Astrocyte (in vitro differentiated cells and primary cell): ENCODE measurements around the gene TNIK. TPM values are rescaled to one million over a fixed set of nuclear protein-coding genes. Genes with fewer than 3 reads are reported as not detected.
A peak's percentile ranks its signal among the peaks of the same experiment; 100 is the strongest.

Experiments used
- DNase-seq: peaks from one replicate; pipeline ENCODE4 v3.0.0-alpha.2; 2010; ENCODE audit warnings: low read depth
- FAIRE-seq: peaks from 2 replicates; lab custom pipeline; 2011; peaks lifted over from hg19 to GRCh38; lab: Jason Lieb, UNC
- H2AFZ ChIP-seq: 2 replicates; pipeline ENCODE4 v1.6.0; 2012; ENCODE audit warnings: low read depth, low read length, inconsistent platforms
- H3K27ac ChIP-seq: 2 replicates; pipeline ENCODE4 v1.5.1; 2011; ENCODE audit warnings: low read depth, low read length, inconsistent platforms
- H3K27me3 ChIP-seq: 2 replicates; pipeline ENCODE4 v1.6.0; 2011; ENCODE audit warnings: low read length, inconsistent platforms; ENCODE audit not compliant: insufficient read depth
- H3K36me3 ChIP-seq: 2 replicates; pipeline ENCODE4 v1.5.1; 2011; ENCODE audit warnings: low read length, inconsistent platforms; ENCODE audit not compliant: insufficient read depth
- H3K4me1 ChIP-seq: 2 replicates; pipeline ENCODE4 v1.5.1; 2011; ENCODE audit warnings: low read length, inconsistent platforms; ENCODE audit not compliant: insufficient read depth
- H3K4me2 ChIP-seq: 2 replicates; pipeline ENCODE4 v1.6.0; 2012; ENCODE audit warnings: low read length, inconsistent platforms
- H3K4me3 ChIP-seq: 2 replicates; pipeline ENCODE4 v1.5.1; 2011; ENCODE audit warnings: low read depth, mild to moderate bottlenecking, low read length, inconsistent platforms; ENCODE audit not compliant: insufficient read depth
- H3K79me2 ChIP-seq: 2 replicates; pipeline ENCODE4 v1.6.0; 2012; ENCODE audit warnings: mild to moderate bottlenecking, low read length, inconsistent platforms; ENCODE audit not compliant: insufficient read depth
- H3K9ac ChIP-seq: 2 replicates; pipeline ENCODE4 v1.6.0; 2012; ENCODE audit warnings: mild to moderate bottlenecking, low read length, inconsistent platforms
- H3K9me3 ChIP-seq: 2 replicates; pipeline ENCODE4 v1.5.1; 2012; ENCODE audit warnings: low read depth, mild to moderate bottlenecking, low read length, inconsistent platforms; ENCODE audit not compliant: insufficient read depth
- H4K20me1 ChIP-seq: 2 replicates; pipeline ENCODE4 v1.6.0; 2012; ENCODE audit warnings: low read length, inconsistent platforms; ENCODE audit not compliant: insufficient read depth
- H3K27ac Mint-ChIP-seq: one replicate; pipeline ENCODE4 v1.8.0; 2021; ENCODE audit warnings: mild to moderate bottlenecking, mixed read lengths; ENCODE audit not compliant: unreplicated experiment
- H3K27me3 Mint-ChIP-seq: one replicate; pipeline ENCODE4 v1.8.0; 2021; ENCODE audit warnings: low read depth, mixed read lengths; ENCODE audit not compliant: unreplicated experiment
- H3K36me3 Mint-ChIP-seq: one replicate; pipeline ENCODE4 v1.8.0; 2021; ENCODE audit warnings: low read depth, mixed read lengths; ENCODE audit not compliant: unreplicated experiment
- H3K4me1 Mint-ChIP-seq: one replicate; pipeline ENCODE4 v1.8.0; 2021; ENCODE audit warnings: low read depth, mixed read lengths; ENCODE audit not compliant: unreplicated experiment
- H3K4me3 Mint-ChIP-seq: one replicate; pipeline ENCODE4 v1.8.0; 2021; ENCODE audit warnings: mild to moderate bottlenecking, moderate library complexity, mixed read lengths; ENCODE audit not compliant: unreplicated experiment
- H3K9me3 Mint-ChIP-seq: one replicate; pipeline ENCODE4 v1.8.0; 2021; ENCODE audit warnings: mild to moderate bottlenecking, mixed read lengths; ENCODE audit not compliant: unreplicated experiment
- CTCF ChIP-seq: IDR thresholded peaks from 2 replicates; pipeline ENCODE4 v1.5.1; 2011; ENCODE audit warnings: low read depth, mild to moderate bottlenecking, inconsistent platforms, low read length, moderate library complexity; ENCODE audit not compliant: insufficient read depth
- EZH2 ChIP-seq: IDR thresholded peaks from 2 replicates; pipeline ENCODE4 v1.6.1; 2012; ENCODE audit warnings: mild to moderate bottlenecking, low read length, inconsistent platforms; ENCODE audit not compliant: insufficient read depth
- total RNA-seq: library from RNA; stranded (reverse); gene quantifications from 2 replicates; pipeline ENCODE4 v1.2.1, GENCODE V29; 2021

TNIK gene
- total RNA-seq, 1 donor from 2014 or later = 70.0 TPM

DNA sequence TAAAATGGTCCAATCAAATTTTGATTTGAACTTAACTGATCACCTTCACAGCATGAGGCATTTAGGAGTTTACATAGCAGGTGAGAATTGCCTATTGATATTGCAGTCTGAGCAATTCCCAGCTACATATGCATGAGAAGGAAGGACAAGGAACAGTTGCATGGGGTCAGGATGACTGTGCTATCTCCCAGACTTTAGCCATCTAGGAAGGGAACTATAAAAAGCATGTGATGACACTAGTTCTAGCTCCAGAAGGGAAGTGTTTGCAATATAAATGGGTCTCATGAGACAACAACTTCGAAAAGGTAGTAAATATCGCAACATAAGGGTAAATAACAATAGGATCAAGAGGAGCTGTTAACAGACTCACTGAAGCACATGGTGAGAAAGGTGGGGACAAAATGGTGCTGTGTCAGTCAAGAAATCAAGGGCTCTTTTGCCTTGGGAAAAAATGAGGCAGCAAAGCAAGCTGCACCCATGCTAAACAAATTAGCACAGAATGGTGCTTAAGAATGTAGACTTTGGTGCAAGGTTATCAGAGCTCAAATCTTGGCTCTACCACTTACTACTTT, 343.3 kb downstream of the TNIK start:
- Mint-ChIP-seq H3K4me3 (no peak overlapping the region), H3K36me3 (peaks cover 28% of the 10 kb centered on the region), H3K4me1 (peaks cover 22% of the 10 kb centered on the region), H3K27me3 (no peaks in the 10 kb centered on the region), H3K9me3 (no peaks in the 10 kb centered on the region), H3K27ac (no peak overlapping the region)
- Histone ChIP-seq H3K27ac (no peak overlapping the region), H2AFZ (no peak overlapping the region), H3K79me2 (no peaks in the 10 kb centered on the region), H3K4me1 (peaks cover 4% of the 10 kb centered on the region), H3K36me3 (no peaks in the 10 kb centered on the region), H3K4me2 (no peak overlapping the region), H3K27me3 (no peaks in the 10 kb centered on the region), H3K4me3 (no peak overlapping the region), H3K9me3 (no peaks in the 10 kb centered on the region), H3K9ac (no peak overlapping the region), H4K20me1 (no peaks in the 10 kb centered on the region)
- TF ChIP-seq EZH2 = no peak
- TF ChIP-seq CTCF = no peak
- no peak for FAIRE-seq
- DNase-seq = no peak

GRCh38 chr3:171116365-171116764, 343.8 kb downstream of the TNIK start:
- Mint-ChIP-seq H3K27ac (no peak overlapping the region), H3K9me3 (no peaks in the 10 kb centered on the region), H3K4me1 (peaks cover 20% of the 10 kb centered on the region), H3K27me3 (no peaks in the 10 kb centered on the region), H3K4me3 (no peak overlapping the region), H3K36me3 (peaks cover 28% of the 10 kb centered on the region)
- FAIRE-seq (no peak), DNase-seq (peak; percentile 43)
- H3K4me3 ChIP-seq = no peak overlapping the region
- H3K4me1 ChIP-seq = peaks cover 4% of the 10 kb centered on the region
- no peaks in the 10 kb centered on the region for H3K9me3 ChIP-seq
- no peaks in the 10 kb centered on the region for H3K36me3 ChIP-seq
- H3K4me2 ChIP-seq = no peak overlapping the region
- no peaks in the 10 kb centered on the region for H3K79me2 ChIP-seq
- H3K27me3 ChIP-seq = no peaks in the 10 kb centered on the region
- no peak overlapping the region for H3K9ac ChIP-seq
- no peak for TF ChIP-seq EZH2
- no peak for TF ChIP-seq CTCF
- no peak overlapping the region for H3K27ac ChIP-seq
- H2AFZ ChIP-seq = no peak overlapping the region
- H4K20me1 ChIP-seq = no peaks in the 10 kb centered on the region

DNA sequence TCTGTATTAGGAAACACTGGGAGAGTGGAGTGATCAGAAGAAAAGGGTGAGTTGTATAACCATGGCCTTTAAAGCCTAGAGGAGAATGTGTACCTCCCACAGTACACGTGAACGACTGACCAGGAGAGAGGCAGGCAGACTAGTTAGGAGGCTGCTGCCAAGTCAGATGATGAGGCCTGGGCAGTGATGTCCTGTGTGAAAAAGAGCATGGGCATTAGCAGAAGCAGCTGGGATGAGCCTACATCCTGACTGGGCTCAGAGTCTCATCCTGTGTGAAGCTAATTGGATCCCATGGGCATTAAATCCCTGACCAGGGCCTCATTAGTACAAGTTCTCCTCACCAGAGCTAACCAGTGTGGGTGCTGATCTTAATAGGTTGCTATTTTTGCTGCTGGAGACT, 344.5 kb downstream of the TNIK start:
- DNase-seq = no peak
- Histone ChIP-seq H3K4me2 (no peak overlapping the region), H3K4me3 (no peak overlapping the region), H3K4me1 (peaks cover 4% of the 10 kb centered on the region), H2AFZ (no peak overlapping the region), H3K9me3 (no peaks in the 10 kb centered on the region), H3K36me3 (no peaks in the 10 kb centered on the region), H3K27me3 (no peaks in the 10 kb centered on the region), H3K9ac (no peak overlapping the region), H3K27ac (no peak overlapping the region), H4K20me1 (no peaks in the 10 kb centered on the region), H3K79me2 (no peaks in the 10 kb centered on the region)
- Mint-ChIP-seq H3K4me1 (peaks cover 15% of the 10 kb centered on the region), H3K27me3 (no peaks in the 10 kb centered on the region), H3K36me3 (peaks cover 30% of the 10 kb centered on the region), H3K27ac (no peak overlapping the region), H3K4me3 (no peak overlapping the region), H3K9me3 (no peaks in the 10 kb centered on the region)
- no peak for FAIRE-seq
- TF ChIP-seq EZH2 = no peak
